GM23338 (cell line): ENCODE results near the gene C3AR1. TPM values are rescaled to one million over a fixed set of nuclear protein-coding genes. Genes with fewer than 3 reads are reported as not detected.

Experiments used
- ATAC-seq: fragments of 200-7000 bp; cut with Tn5 transposase; 3 replicates; pipeline ENCODE4 v1.9.1; 2020
- DNase-seq: peaks from one replicate; pipeline ENCODE4 v3.0.0-alpha.2; 2015; ENCODE audit warnings: low spot score
- H2AFZ ChIP-seq: fragments of 200-600 bp; sonication (generic); 2 replicates; pipeline ENCODE4 v1.8.0; 2016; ENCODE audit warnings: antibody characterized with exemption, mild to moderate bottlenecking, moderate library complexity
- H3F3A ChIP-seq: fragments of 200-600 bp; sonication (generic); replicated peaks from 2 replicates; pipeline ENCODE4 v1.8.0; 2017; ENCODE audit warnings: antibody characterized with exemption, mixed run types, low read depth
- H3K27ac ChIP-seq: fragments of 200-600 bp; sonication (generic); 2 replicates; pipeline ENCODE4 v1.6.1; 2016; ENCODE audit warnings: low read depth
- H3K27me3 ChIP-seq: fragments of 200-600 bp; sonication (generic); 2 replicates; pipeline ENCODE4 v1.8.0; 2016; ENCODE audit warnings: mild to moderate bottlenecking, mixed run types, moderate library complexity; ENCODE audit not compliant: insufficient read depth
- H3K36me3 ChIP-seq: fragments of 200-600 bp; sonication (generic); 2 replicates; pipeline ENCODE4 v1.8.0; 2016; ENCODE audit warnings: mild to moderate bottlenecking; ENCODE audit not compliant: insufficient read depth
- H3K4me1 ChIP-seq: fragments of 200-600 bp; sonication (generic); 2 replicates; pipeline ENCODE4 v1.8.0; 2016; ENCODE audit warnings: mild to moderate bottlenecking, moderate library complexity; ENCODE audit not compliant: insufficient read depth
- H3K4me2 ChIP-seq: fragments of 200-600 bp; sonication (generic); 2 replicates; pipeline ENCODE4 v1.7.1; 2017; ENCODE audit warnings: mixed run types
- H3K4me3 ChIP-seq: fragments of 200-600 bp; sonication (generic); 2 replicates; pipeline ENCODE4 v1.6.1; 2016; ENCODE audit warnings: mixed run types
- H3K79me2 ChIP-seq: fragments of 200-600 bp; sonication (generic); replicated peaks from 2 replicates; pipeline ENCODE4 v1.8.0; 2017; ENCODE audit warnings: mild to moderate bottlenecking; ENCODE audit not compliant: insufficient read depth
- H3K9me2 ChIP-seq: fragments of 200-600 bp; sonication (generic); 2 replicates; pipeline ENCODE4 v1.8.0; 2017; ENCODE audit not compliant: insufficient read depth
- H4K20me1 ChIP-seq: fragments of 200-600 bp; sonication (generic); replicated peaks from 2 replicates; pipeline ENCODE4 v1.8.0; 2017; ENCODE audit warnings: mild to moderate bottlenecking; ENCODE audit not compliant: insufficient read depth
- H3K27ac Mint-ChIP-seq: 2 replicates; pipeline ENCODE4 v1.8.0; 2020; ENCODE audit warnings: inconsistent platforms, mild to moderate bottlenecking, moderate library complexity, mixed read lengths
- H3K27me3 Mint-ChIP-seq: 3 replicates; pipeline ENCODE4 v1.8.0; 2022; ENCODE audit warnings: low read depth, mild to moderate bottlenecking, moderate library complexity, mixed read lengths, inconsistent platforms; ENCODE audit not compliant: insufficient read depth, poor library complexity
- H3K36me3 Mint-ChIP-seq: 3 replicates; pipeline ENCODE4 v1.8.0; 2021; ENCODE audit warnings: low read depth, mild to moderate bottlenecking, inconsistent platforms, moderate library complexity, mixed read lengths
- H3K4me1 Mint-ChIP-seq: 3 replicates; pipeline ENCODE4 v1.8.0; 2020; ENCODE audit warnings: mild to moderate bottlenecking, inconsistent platforms, mixed read lengths
- H3K4me3 Mint-ChIP-seq: 3 replicates; pipeline ENCODE4 v1.8.0; 2021; ENCODE audit warnings: moderate library complexity, mild to moderate bottlenecking, inconsistent platforms, mixed read lengths
- H3K9me3 Mint-ChIP-seq: 3 replicates; pipeline ENCODE4 v1.8.0; 2020; ENCODE audit warnings: moderate library complexity, mild to moderate bottlenecking, inconsistent platforms, mixed read lengths
- CREB1 ChIP-seq: fragments of 250-450 bp; sonication (Bioruptor Pico); IDR thresholded peaks from 2 replicates; pipeline ENCODE4 v1.5.0; 2020; ENCODE audit warnings: low read depth, mild to moderate bottlenecking, moderate library complexity
- JUNB ChIP-seq: IDR thresholded peaks from one replicate; pipeline ENCODE4 v1.6.1; 2016; ENCODE audit warnings: antibody characterized with exemption; ENCODE audit not compliant: unreplicated experiment
- NANOG ChIP-seq: IDR thresholded peaks from 2 replicates; pipeline ENCODE4 v1.6.1; 2016; ENCODE audit warnings: antibody characterized with exemption, borderline replicate concordance
- POLR2AphosphoS5 ChIP-seq: IDR thresholded peaks from 2 replicates; pipeline ENCODE4 v1.6.1; 2016; ENCODE audit warnings: antibody characterized with exemption, low read depth
- STAT1 ChIP-seq: IDR thresholded peaks from one replicate; pipeline ENCODE4 v1.6.1; 2016; ENCODE audit warnings: antibody characterized with exemption; ENCODE audit not compliant: unreplicated experiment
- ZNF331 ChIP-seq: fragments of 250-450 bp; sonication (Bioruptor Pico); IDR thresholded peaks from 2 replicates; pipeline ENCODE4 v1.5.0; 2020; ENCODE audit warnings: low read depth, mild to moderate bottlenecking, moderate library complexity
- polyA plus RNA-seq: library from polyadenylated mRNA; unstranded; fragments of >200 nt; fragmentation: Nextera tagmentation; extraction: Ambion mirVana; gene quantifications from 2 replicates; pipeline ENCODE4 v1.2.1, GENCODE V29; 2016
- total RNA-seq: library from RNA; depleted of rRNA; stranded (reverse); fragments of >200 nt; shearing (Covaris generic); gene quantifications from 2 replicates; pipeline ENCODE4 v1.2.3, GENCODE V29; 2014
- TF ChIP-seq, protein P1 (sequence below): fragments of 250-450 bp; sonication (Bioruptor Pico); IDR thresholded peaks from 2 replicates; pipeline ENCODE4 v1.5.0; 2020; ENCODE audit warnings: mild to moderate bottlenecking, moderate library complexity
- TF ChIP-seq, protein P2 (sequence below): IDR thresholded peaks from 2 replicates; pipeline ENCODE4 v1.6.1; 2016; ENCODE audit warnings: antibody characterized with exemption

Gene C3AR1
- total and polyA plus RNA-seq, 2 experiments from 2014 or later = not detected

DNA sequence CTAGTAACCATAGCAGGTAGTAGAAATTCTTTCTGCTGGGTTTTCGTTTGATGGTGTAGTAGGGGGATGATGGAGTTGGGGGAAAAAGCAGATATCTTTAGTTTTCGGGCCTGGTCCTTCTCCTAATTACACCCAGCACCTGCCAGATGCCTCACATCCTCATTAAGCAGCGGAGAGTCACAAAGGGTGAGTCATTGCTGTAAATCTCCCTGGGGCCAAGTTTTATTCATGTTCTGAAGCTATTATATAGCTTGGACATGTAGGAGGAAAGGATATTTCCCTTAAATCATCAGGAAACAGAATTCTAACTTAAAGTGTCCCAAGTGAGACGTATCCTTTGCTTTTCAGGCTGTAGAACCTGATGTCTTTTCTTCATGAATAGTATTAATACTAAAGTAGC lies 11.0 kb upstream of the C3AR1 start:
- H3K27ac ChIP-seq = no peak overlapping the region
- Mint-ChIP-seq H3K27ac (no peak overlapping the region), H3K36me3 (no peaks in the 10 kb centered on the region), H3K27me3 (peaks cover 2% of the 10 kb centered on the region), H3K9me3 (no peaks in the 10 kb centered on the region), H3K4me3 (no peak overlapping the region), H3K4me1 (peaks cover 12% of the 10 kb centered on the region)
- no peaks in the 10 kb centered on the region for H3F3A ChIP-seq
- TF ChIP-seq NANOG = no peak
- TF ChIP-seq STAT1 = no peak
- TF ChIP-seq, protein P1, sequence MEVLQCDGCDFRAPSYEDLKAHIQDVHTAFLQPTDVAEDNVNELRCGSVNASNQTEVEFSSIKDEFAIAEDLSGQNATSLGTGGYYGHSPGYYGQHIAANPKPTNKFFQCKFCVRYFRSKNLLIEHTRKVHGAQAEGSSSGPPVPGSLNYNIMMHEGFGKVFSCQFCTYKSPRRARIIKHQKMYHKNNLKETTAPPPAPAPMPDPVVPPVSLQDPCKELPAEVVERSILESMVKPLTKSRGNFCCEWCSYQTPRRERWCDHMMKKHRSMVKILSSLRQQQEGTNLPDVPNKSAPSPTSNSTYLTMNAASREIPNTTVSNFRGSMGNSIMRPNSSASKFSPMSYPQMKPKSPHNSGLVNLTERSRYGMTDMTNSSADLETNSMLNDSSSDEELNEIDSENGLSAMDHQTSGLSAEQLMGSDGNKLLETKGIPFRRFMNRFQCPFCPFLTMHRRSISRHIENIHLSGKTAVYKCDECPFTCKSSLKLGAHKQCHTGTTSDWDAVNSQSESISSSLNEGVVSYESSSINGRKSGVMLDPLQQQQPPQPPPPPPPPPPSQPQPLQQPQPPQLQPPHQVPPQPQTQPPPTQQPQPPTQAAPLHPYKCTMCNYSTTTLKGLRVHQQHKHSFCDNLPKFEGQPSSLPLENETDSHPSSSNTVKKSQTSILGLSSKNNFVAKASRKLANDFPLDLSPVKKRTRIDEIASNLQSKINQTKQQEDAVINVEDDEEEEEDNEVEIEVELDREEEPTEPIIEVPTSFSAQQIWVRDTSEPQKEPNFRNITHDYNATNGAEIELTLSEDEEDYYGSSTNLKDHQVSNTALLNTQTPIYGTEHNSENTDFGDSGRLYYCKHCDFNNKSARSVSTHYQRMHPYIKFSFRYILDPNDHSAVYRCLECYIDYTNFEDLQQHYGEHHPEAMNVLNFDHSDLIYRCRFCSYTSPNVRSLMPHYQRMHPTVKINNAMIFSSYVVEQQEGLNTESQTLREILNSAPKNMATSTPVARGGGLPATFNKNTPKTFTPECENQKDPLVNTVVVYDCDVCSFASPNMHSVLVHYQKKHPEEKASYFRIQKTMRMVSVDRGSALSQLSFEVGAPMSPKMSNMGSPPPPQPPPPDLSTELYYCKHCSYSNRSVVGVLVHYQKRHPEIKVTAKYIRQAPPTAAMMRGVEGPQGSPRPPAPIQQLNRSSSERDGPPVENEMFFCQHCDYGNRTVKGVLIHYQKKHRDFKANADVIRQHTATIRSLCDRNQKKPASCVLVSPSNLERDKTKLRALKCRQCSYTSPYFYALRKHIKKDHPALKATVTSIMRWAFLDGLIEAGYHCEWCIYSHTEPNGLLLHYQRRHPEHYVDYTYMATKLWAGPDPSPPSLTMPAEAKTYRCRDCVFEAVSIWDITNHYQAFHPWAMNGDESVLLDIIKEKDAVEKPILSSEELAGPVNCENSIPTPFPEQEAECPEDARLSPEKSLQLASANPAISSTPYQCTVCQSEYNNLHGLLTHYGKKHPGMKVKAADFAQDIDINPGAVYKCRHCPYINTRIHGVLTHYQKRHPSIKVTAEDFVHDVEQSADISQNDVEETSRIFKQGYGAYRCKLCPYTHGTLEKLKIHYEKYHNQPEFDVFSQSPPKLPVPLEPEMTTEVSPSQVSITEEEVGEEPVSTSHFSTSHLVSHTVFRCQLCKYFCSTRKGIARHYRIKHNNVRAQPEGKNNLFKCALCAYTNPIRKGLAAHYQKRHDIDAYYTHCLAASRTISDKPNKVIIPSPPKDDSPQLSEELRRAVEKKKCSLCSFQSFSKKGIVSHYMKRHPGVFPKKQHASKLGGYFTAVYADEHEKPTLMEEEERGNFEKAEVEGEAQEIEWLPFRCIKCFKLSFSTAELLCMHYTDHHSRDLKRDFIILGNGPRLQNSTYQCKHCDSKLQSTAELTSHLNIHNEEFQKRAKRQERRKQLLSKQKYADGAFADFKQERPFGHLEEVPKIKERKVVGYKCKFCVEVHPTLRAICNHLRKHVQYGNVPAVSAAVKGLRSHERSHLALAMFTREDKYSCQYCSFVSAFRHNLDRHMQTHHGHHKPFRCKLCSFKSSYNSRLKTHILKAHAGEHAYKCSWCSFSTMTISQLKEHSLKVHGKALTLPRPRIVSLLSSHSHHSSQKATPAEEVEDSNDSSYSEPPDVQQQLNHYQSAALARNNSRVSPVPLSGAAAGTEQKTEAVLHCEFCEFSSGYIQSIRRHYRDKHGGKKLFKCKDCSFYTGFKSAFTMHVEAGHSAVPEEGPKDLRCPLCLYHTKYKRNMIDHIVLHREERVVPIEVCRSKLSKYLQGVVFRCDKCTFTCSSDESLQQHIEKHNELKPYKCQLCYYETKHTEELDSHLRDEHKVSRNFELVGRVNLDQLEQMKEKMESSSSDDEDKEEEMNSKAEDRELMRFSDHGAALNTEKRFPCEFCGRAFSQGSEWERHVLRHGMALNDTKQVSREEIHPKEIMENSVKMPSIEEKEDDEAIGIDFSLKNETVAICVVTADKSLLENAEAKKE = no peak
- no peak for TF ChIP-seq POLR2AphosphoS5
- no peak for TF ChIP-seq JUNB
- no peak for TF ChIP-seq ZNF331 (CRISPR knock-in tag)
- TF ChIP-seq, protein P2, sequence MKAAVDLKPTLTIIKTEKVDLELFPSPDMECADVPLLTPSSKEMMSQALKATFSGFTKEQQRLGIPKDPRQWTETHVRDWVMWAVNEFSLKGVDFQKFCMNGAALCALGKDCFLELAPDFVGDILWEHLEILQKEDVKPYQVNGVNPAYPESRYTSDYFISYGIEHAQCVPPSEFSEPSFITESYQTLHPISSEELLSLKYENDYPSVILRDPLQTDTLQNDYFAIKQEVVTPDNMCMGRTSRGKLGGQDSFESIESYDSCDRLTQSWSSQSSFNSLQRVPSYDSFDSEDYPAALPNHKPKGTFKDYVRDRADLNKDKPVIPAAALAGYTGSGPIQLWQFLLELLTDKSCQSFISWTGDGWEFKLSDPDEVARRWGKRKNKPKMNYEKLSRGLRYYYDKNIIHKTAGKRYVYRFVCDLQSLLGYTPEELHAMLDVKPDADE = no peak
- no peak for TF ChIP-seq CREB1 (CRISPR knock-in tag)
- H3K4me3 ChIP-seq = no peak overlapping the region
- no peak overlapping the region for H2AFZ ChIP-seq
- H3K4me2 ChIP-seq = no peak overlapping the region
- DNase-seq = no peak
- H3K36me3 ChIP-seq = no peaks in the 10 kb centered on the region
- no peaks in the 10 kb centered on the region for H3K79me2 ChIP-seq
- H3K27me3 ChIP-seq = no peaks in the 10 kb centered on the region
- 0 out of 2 replicates have a peak, but pooled peaks cover 10% of the 10 kb centered on the region for H3K4me1 ChIP-seq
- no peaks in the 10 kb centered on the region for H3K9me2 ChIP-seq
- no peak for ATAC-seq
- no peaks in the 10 kb centered on the region for H4K20me1 ChIP-seq
